GM23338 (cell line): ENCODE results near the gene TMEM178B. TPM values are rescaled to one million over a fixed set of nuclear protein-coding genes. Genes with fewer than 3 reads are reported as not detected.

Experiments
- ATAC-seq: fragments of 200-7000 bp; cut with Tn5 transposase; 3 replicates; pipeline ENCODE4 v1.9.1; 2020
- DNase-seq: peaks from one replicate; pipeline ENCODE4 v3.0.0-alpha.2; 2015; ENCODE audit warnings: low spot score
- H2AFZ ChIP-seq: fragments of 200-600 bp; sonication (generic); 2 replicates; pipeline ENCODE4 v1.8.0; 2016; ENCODE audit warnings: antibody characterized with exemption, mild to moderate bottlenecking, moderate library complexity
- H3F3A ChIP-seq: fragments of 200-600 bp; sonication (generic); replicated peaks from 2 replicates; pipeline ENCODE4 v1.8.0; 2017; ENCODE audit warnings: antibody characterized with exemption, mixed run types, low read depth
- H3K27ac ChIP-seq: fragments of 200-600 bp; sonication (generic); 2 replicates; pipeline ENCODE4 v1.6.1; 2016; ENCODE audit warnings: low read depth
- H3K27me3 ChIP-seq: fragments of 200-600 bp; sonication (generic); 2 replicates; pipeline ENCODE4 v1.8.0; 2016; ENCODE audit warnings: mild to moderate bottlenecking, mixed run types, moderate library complexity; ENCODE audit not compliant: insufficient read depth
- H3K36me3 ChIP-seq: fragments of 200-600 bp; sonication (generic); 2 replicates; pipeline ENCODE4 v1.8.0; 2016; ENCODE audit warnings: mild to moderate bottlenecking; ENCODE audit not compliant: insufficient read depth
- H3K4me1 ChIP-seq: fragments of 200-600 bp; sonication (generic); 2 replicates; pipeline ENCODE4 v1.8.0; 2016; ENCODE audit warnings: mild to moderate bottlenecking, moderate library complexity; ENCODE audit not compliant: insufficient read depth
- H3K4me2 ChIP-seq: fragments of 200-600 bp; sonication (generic); 2 replicates; pipeline ENCODE4 v1.7.1; 2017; ENCODE audit warnings: mixed run types
- H3K4me3 ChIP-seq: fragments of 200-600 bp; sonication (generic); 2 replicates; pipeline ENCODE4 v1.6.1; 2016; ENCODE audit warnings: mixed run types
- H3K79me2 ChIP-seq: fragments of 200-600 bp; sonication (generic); replicated peaks from 2 replicates; pipeline ENCODE4 v1.8.0; 2017; ENCODE audit warnings: mild to moderate bottlenecking; ENCODE audit not compliant: insufficient read depth
- H3K9me2 ChIP-seq: fragments of 200-600 bp; sonication (generic); 2 replicates; pipeline ENCODE4 v1.8.0; 2017; ENCODE audit not compliant: insufficient read depth
- H4K20me1 ChIP-seq: fragments of 200-600 bp; sonication (generic); replicated peaks from 2 replicates; pipeline ENCODE4 v1.8.0; 2017; ENCODE audit warnings: mild to moderate bottlenecking; ENCODE audit not compliant: insufficient read depth
- H3K27ac Mint-ChIP-seq: 2 replicates; pipeline ENCODE4 v1.8.0; 2020; ENCODE audit warnings: inconsistent platforms, mild to moderate bottlenecking, moderate library complexity, mixed read lengths
- H3K27me3 Mint-ChIP-seq: 3 replicates; pipeline ENCODE4 v1.8.0; 2022; ENCODE audit warnings: low read depth, mild to moderate bottlenecking, moderate library complexity, mixed read lengths, inconsistent platforms; ENCODE audit not compliant: insufficient read depth, poor library complexity
- H3K36me3 Mint-ChIP-seq: 3 replicates; pipeline ENCODE4 v1.8.0; 2021; ENCODE audit warnings: low read depth, mild to moderate bottlenecking, inconsistent platforms, moderate library complexity, mixed read lengths
- H3K4me1 Mint-ChIP-seq: 3 replicates; pipeline ENCODE4 v1.8.0; 2020; ENCODE audit warnings: mild to moderate bottlenecking, inconsistent platforms, mixed read lengths
- H3K4me3 Mint-ChIP-seq: 3 replicates; pipeline ENCODE4 v1.8.0; 2021; ENCODE audit warnings: moderate library complexity, mild to moderate bottlenecking, inconsistent platforms, mixed read lengths
- H3K9me3 Mint-ChIP-seq: 3 replicates; pipeline ENCODE4 v1.8.0; 2020; ENCODE audit warnings: moderate library complexity, mild to moderate bottlenecking, inconsistent platforms, mixed read lengths
- CREB1 ChIP-seq: fragments of 250-450 bp; sonication (Bioruptor Pico); IDR thresholded peaks from 2 replicates; pipeline ENCODE4 v1.5.0; 2020; ENCODE audit warnings: low read depth, mild to moderate bottlenecking, moderate library complexity
- EZH2 ChIP-seq: fragments of 200-600 bp; sonication (generic); IDR thresholded peaks from one replicate; pipeline ENCODE4 v1.8.0; 2017; ENCODE audit warnings: antibody characterized with exemption, mild to moderate bottlenecking, low read depth; ENCODE audit not compliant: unreplicated experiment
- EZH2phosphoT487 ChIP-seq: fragments of 200-600 bp; sonication (generic); IDR thresholded peaks from one replicate; pipeline ENCODE4 v1.8.1; 2018; ENCODE audit warnings: antibody characterized with exemption; ENCODE audit not compliant: unreplicated experiment
- JUNB ChIP-seq: IDR thresholded peaks from one replicate; pipeline ENCODE4 v1.6.1; 2016; ENCODE audit warnings: antibody characterized with exemption; ENCODE audit not compliant: unreplicated experiment
- NANOG ChIP-seq: IDR thresholded peaks from 2 replicates; pipeline ENCODE4 v1.6.1; 2016; ENCODE audit warnings: antibody characterized with exemption, borderline replicate concordance
- POLR2AphosphoS5 ChIP-seq: IDR thresholded peaks from 2 replicates; pipeline ENCODE4 v1.6.1; 2016; ENCODE audit warnings: antibody characterized with exemption, low read depth
- REST ChIP-seq: IDR thresholded peaks from one replicate; pipeline ENCODE4 v1.6.1; 2018; ENCODE audit warnings: antibody characterized with exemption; ENCODE audit not compliant: unreplicated experiment
- STAT1 ChIP-seq: IDR thresholded peaks from one replicate; pipeline ENCODE4 v1.6.1; 2016; ENCODE audit warnings: antibody characterized with exemption; ENCODE audit not compliant: unreplicated experiment
- ZNF114 ChIP-seq: fragments of 250-450 bp; sonication (Bioruptor Pico); IDR thresholded peaks from 2 replicates; pipeline ENCODE4 v1.5.0; 2020; ENCODE audit warnings: mild to moderate bottlenecking, moderate library complexity
- ZNF331 ChIP-seq: fragments of 250-450 bp; sonication (Bioruptor Pico); IDR thresholded peaks from 2 replicates; pipeline ENCODE4 v1.5.0; 2020; ENCODE audit warnings: low read depth, mild to moderate bottlenecking, moderate library complexity
- polyA plus RNA-seq: library from polyadenylated mRNA; unstranded; fragments of >200 nt; fragmentation: Nextera tagmentation; extraction: Ambion mirVana; gene quantifications from 2 replicates; pipeline ENCODE4 v1.2.1, GENCODE V29; 2016
- total RNA-seq: library from RNA; depleted of rRNA; stranded (reverse); fragments of >200 nt; shearing (Covaris generic); gene quantifications from 2 replicates; pipeline ENCODE4 v1.2.3, GENCODE V29; 2014
- TF ChIP-seq, protein P1 (sequence below): IDR thresholded peaks from 2 replicates; pipeline ENCODE4 v1.6.1; 2016; ENCODE audit warnings: antibody characterized with exemption
- TF ChIP-seq, protein P2 (sequence below): fragments of 250-450 bp; sonication (Bioruptor Pico); IDR thresholded peaks from 2 replicates; pipeline ENCODE4 v1.5.0; 2020; ENCODE audit warnings: mild to moderate bottlenecking, moderate library complexity
- TF ChIP-seq, protein P3 (sequence below), 2 experiments: fragments of 200-600 bp in 1 of 2; sonication (generic) in 1 of 2; conservative IDR thresholded peaks; 2 replicates each; pipeline versions ENCODE4 v1.5.1 to v1.6.1; 2016 to 2017; ENCODE audit warnings: antibody characterized with exemption in 2 of 2, low read depth in 2 of 2, mild to moderate bottlenecking in 2 of 2, moderate library complexity in 1 of 2

Gene TMEM178B
- total and polyA plus RNA-seq, 2 experiments from 2014 or later, result 4.9 to 15.6 TPM

GRCh38 chr7:141184532-141185190 is 110.8 kb downstream of the TMEM178B start:
- no peaks in the 10 kb centered on the region for H3K27me3 Mint-ChIP-seq
- no peak for ATAC-seq
- H3K4me1 Mint-ChIP-seq, result peaks cover 3% of the 10 kb centered on the region; the same call in 1 of the 3 replicates

More at GRCh38 chr7:141184532-141185190, 110.8 kb downstream of the TMEM178B start:
- H3K27ac ChIP-seq, result no peak overlapping the region
- no peaks in the 10 kb centered on the region; the same call in 1 of the 2 replicates for H3K79me2 ChIP-seq
- H3K4me1 ChIP-seq, result no peaks in the 10 kb centered on the region; the same call in 1 of the 2 replicates
- no peaks in the 10 kb centered on the region for H3K36me3 ChIP-seq
- H3K36me3 Mint-ChIP-seq, result no peaks in the 10 kb centered on the region; the same call in 2 of the 3 replicates
- H3K4me3 Mint-ChIP-seq, result no peak overlapping the region
- no peak overlapping the region for H2AFZ ChIP-seq
- H4K20me1 ChIP-seq, result no peaks in the 10 kb centered on the region; the same call in 1 of the 2 replicates
- H3K9me2 ChIP-seq, result no peaks in the 10 kb centered on the region; the same call in 1 of the 2 replicates
- no peak overlapping the region for H3K27ac Mint-ChIP-seq
- H3K9me3 Mint-ChIP-seq, result no peaks in the 10 kb centered on the region
- no peak overlapping the region for H3K4me2 ChIP-seq
- TF ChIP-seq ZNF114 (CRISPR knock-in tag) (no peak), REST (no peak), ZNF331 (CRISPR knock-in tag) (no peak), NANOG (no peak), EZH2 (no peak), POLR2AphosphoS5 (no peak), STAT1 (no peak), EZH2phosphoT487 (no peak), CREB1 (CRISPR knock-in tag) (no peak), JUNB (no peak)
- TF ChIP-seq, protein P1, sequence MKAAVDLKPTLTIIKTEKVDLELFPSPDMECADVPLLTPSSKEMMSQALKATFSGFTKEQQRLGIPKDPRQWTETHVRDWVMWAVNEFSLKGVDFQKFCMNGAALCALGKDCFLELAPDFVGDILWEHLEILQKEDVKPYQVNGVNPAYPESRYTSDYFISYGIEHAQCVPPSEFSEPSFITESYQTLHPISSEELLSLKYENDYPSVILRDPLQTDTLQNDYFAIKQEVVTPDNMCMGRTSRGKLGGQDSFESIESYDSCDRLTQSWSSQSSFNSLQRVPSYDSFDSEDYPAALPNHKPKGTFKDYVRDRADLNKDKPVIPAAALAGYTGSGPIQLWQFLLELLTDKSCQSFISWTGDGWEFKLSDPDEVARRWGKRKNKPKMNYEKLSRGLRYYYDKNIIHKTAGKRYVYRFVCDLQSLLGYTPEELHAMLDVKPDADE, result no peak
- TF ChIP-seq, protein P2, sequence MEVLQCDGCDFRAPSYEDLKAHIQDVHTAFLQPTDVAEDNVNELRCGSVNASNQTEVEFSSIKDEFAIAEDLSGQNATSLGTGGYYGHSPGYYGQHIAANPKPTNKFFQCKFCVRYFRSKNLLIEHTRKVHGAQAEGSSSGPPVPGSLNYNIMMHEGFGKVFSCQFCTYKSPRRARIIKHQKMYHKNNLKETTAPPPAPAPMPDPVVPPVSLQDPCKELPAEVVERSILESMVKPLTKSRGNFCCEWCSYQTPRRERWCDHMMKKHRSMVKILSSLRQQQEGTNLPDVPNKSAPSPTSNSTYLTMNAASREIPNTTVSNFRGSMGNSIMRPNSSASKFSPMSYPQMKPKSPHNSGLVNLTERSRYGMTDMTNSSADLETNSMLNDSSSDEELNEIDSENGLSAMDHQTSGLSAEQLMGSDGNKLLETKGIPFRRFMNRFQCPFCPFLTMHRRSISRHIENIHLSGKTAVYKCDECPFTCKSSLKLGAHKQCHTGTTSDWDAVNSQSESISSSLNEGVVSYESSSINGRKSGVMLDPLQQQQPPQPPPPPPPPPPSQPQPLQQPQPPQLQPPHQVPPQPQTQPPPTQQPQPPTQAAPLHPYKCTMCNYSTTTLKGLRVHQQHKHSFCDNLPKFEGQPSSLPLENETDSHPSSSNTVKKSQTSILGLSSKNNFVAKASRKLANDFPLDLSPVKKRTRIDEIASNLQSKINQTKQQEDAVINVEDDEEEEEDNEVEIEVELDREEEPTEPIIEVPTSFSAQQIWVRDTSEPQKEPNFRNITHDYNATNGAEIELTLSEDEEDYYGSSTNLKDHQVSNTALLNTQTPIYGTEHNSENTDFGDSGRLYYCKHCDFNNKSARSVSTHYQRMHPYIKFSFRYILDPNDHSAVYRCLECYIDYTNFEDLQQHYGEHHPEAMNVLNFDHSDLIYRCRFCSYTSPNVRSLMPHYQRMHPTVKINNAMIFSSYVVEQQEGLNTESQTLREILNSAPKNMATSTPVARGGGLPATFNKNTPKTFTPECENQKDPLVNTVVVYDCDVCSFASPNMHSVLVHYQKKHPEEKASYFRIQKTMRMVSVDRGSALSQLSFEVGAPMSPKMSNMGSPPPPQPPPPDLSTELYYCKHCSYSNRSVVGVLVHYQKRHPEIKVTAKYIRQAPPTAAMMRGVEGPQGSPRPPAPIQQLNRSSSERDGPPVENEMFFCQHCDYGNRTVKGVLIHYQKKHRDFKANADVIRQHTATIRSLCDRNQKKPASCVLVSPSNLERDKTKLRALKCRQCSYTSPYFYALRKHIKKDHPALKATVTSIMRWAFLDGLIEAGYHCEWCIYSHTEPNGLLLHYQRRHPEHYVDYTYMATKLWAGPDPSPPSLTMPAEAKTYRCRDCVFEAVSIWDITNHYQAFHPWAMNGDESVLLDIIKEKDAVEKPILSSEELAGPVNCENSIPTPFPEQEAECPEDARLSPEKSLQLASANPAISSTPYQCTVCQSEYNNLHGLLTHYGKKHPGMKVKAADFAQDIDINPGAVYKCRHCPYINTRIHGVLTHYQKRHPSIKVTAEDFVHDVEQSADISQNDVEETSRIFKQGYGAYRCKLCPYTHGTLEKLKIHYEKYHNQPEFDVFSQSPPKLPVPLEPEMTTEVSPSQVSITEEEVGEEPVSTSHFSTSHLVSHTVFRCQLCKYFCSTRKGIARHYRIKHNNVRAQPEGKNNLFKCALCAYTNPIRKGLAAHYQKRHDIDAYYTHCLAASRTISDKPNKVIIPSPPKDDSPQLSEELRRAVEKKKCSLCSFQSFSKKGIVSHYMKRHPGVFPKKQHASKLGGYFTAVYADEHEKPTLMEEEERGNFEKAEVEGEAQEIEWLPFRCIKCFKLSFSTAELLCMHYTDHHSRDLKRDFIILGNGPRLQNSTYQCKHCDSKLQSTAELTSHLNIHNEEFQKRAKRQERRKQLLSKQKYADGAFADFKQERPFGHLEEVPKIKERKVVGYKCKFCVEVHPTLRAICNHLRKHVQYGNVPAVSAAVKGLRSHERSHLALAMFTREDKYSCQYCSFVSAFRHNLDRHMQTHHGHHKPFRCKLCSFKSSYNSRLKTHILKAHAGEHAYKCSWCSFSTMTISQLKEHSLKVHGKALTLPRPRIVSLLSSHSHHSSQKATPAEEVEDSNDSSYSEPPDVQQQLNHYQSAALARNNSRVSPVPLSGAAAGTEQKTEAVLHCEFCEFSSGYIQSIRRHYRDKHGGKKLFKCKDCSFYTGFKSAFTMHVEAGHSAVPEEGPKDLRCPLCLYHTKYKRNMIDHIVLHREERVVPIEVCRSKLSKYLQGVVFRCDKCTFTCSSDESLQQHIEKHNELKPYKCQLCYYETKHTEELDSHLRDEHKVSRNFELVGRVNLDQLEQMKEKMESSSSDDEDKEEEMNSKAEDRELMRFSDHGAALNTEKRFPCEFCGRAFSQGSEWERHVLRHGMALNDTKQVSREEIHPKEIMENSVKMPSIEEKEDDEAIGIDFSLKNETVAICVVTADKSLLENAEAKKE (CRISPR knock-in tag), result no peak
- TF ChIP-seq, protein P3, sequence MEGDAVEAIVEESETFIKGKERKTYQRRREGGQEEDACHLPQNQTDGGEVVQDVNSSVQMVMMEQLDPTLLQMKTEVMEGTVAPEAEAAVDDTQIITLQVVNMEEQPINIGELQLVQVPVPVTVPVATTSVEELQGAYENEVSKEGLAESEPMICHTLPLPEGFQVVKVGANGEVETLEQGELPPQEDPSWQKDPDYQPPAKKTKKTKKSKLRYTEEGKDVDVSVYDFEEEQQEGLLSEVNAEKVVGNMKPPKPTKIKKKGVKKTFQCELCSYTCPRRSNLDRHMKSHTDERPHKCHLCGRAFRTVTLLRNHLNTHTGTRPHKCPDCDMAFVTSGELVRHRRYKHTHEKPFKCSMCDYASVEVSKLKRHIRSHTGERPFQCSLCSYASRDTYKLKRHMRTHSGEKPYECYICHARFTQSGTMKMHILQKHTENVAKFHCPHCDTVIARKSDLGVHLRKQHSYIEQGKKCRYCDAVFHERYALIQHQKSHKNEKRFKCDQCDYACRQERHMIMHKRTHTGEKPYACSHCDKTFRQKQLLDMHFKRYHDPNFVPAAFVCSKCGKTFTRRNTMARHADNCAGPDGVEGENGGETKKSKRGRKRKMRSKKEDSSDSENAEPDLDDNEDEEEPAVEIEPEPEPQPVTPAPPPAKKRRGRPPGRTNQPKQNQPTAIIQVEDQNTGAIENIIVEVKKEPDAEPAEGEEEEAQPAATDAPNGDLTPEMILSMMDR (conservative IDR thresholded peaks at IDR 0.05; ENCODE audit: low read depth in 2 of 2), result no peak
- H3F3A ChIP-seq, result no peaks in the 10 kb centered on the region
- H3K4me3 ChIP-seq, result no peak overlapping the region
- no peaks in the 10 kb centered on the region for H3K27me3 ChIP-seq
- DNase-seq, result no peak
